Measurements from ENCODE around the gene SMARCB1.

The SMARCB1 gene

DNA sequence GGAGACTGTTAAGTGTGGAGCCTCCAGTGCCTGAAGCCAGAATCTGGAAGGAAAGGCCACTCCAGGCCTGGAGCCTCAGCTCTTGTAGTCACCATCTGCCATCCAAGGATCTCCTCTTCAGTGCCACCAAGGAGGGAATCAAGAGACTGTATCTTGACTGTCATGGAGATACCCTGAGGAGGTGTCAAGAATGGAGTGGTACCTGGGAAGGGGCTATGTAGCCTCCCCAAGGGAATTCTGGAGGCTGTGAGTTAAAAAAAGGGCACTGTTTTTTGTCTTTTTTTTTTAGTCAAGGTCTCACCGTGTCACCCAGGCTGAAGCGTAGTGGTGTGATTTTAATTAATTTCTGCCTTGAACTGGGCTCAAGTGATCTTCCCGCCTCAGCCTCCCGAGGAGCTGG is 27.2 kb upstream of the SMARCB1 start:
- Histone ChIP-seq H2AFZ (ENCODE audit: low read length) (no peak overlapping the region), H3K9ac (ENCODE audit: low read length) (no peak overlapping the region), H3K4me3 (ENCODE audit: low read depth, low read length, poor library complexity, severe bottlenecking) (no peak overlapping the region), H3K79me2 (ENCODE audit: insufficient read depth, low read length) (no peaks in the 10 kb centered on the region), H3K27ac (ENCODE audit: low read depth, low read length, poor library complexity, severe bottlenecking) (no peak overlapping the region), H3K9me2 (ENCODE audit: low read depth, low read length) (no peaks in the 10 kb centered on the region), H4K20me1 (ENCODE audit: insufficient read depth, low read length) (no peaks in the 10 kb centered on the region), H3K36me3 (ENCODE audit: insufficient read depth, low read length) (peaks cover 19% of the 10 kb centered on the region), H3K4me2 (ENCODE audit: low read length) (no peak overlapping the region), H3K27me3 (ENCODE audit: insufficient read depth, low read length) (no peaks in the 10 kb centered on the region), H3K9me3 (ENCODE audit: low read length) (no peaks in the 10 kb centered on the region), H3K4me1 (ENCODE audit: insufficient read depth, low read length, severe bottlenecking) (peaks cover 42% of the 10 kb centered on the region), H3F3A (ENCODE audit: insufficient read depth, low read length) (peaks cover 7% of the 10 kb centered on the region)
- TF ChIP-seq EZH2 (IDR thresholded peaks at IDR 0.05; ENCODE audit: borderline replicate concordance, low read length) (no peak), CTCF (IDR thresholded peaks at IDR 0.05; ENCODE audit: low read length) (no peak)

GRCh38 chr22:23760056-23760455 is 26.7 kb upstream of the SMARCB1 start:
- no peak overlapping the region for H3K9ac ChIP-seq (ENCODE audit: low read length)
- no peak overlapping the region for H2AFZ ChIP-seq (ENCODE audit: low read length)
- H3K9me2 ChIP-seq (ENCODE audit: low read depth, low read length) = no peaks in the 10 kb centered on the region
- no peak overlapping the region for H3K27ac ChIP-seq (ENCODE audit: low read depth, low read length, poor library complexity, severe bottlenecking)
- H3K4me2 ChIP-seq (ENCODE audit: low read length) = no peak overlapping the region
- H3K4me1 ChIP-seq (ENCODE audit: insufficient read depth, low read length, severe bottlenecking) = peaks cover 42% of the 10 kb centered on the region
- no peaks in the 10 kb centered on the region for H4K20me1 ChIP-seq (ENCODE audit: insufficient read depth, low read length)
- H3K36me3 ChIP-seq (ENCODE audit: insufficient read depth, low read length) = peaks cover 24% of the 10 kb centered on the region
- peaks cover 7% of the 10 kb centered on the region for H3F3A ChIP-seq (ENCODE audit: insufficient read depth, low read length)
- no peaks in the 10 kb centered on the region for H3K9me3 ChIP-seq (ENCODE audit: low read length)
- H3K27me3 ChIP-seq (ENCODE audit: insufficient read depth, low read length) = no peaks in the 10 kb centered on the region
- H3K4me3 ChIP-seq (ENCODE audit: low read depth, low read length, poor library complexity, severe bottlenecking) = no peak overlapping the region
- no peaks in the 10 kb centered on the region for H3K79me2 ChIP-seq (ENCODE audit: insufficient read depth, low read length)
- TF ChIP-seq EZH2 (IDR thresholded peaks at IDR 0.05; ENCODE audit: borderline replicate concordance, low read length) (no peak), CTCF (IDR thresholded peaks at IDR 0.05; ENCODE audit: low read length) (no peak)

DNA sequence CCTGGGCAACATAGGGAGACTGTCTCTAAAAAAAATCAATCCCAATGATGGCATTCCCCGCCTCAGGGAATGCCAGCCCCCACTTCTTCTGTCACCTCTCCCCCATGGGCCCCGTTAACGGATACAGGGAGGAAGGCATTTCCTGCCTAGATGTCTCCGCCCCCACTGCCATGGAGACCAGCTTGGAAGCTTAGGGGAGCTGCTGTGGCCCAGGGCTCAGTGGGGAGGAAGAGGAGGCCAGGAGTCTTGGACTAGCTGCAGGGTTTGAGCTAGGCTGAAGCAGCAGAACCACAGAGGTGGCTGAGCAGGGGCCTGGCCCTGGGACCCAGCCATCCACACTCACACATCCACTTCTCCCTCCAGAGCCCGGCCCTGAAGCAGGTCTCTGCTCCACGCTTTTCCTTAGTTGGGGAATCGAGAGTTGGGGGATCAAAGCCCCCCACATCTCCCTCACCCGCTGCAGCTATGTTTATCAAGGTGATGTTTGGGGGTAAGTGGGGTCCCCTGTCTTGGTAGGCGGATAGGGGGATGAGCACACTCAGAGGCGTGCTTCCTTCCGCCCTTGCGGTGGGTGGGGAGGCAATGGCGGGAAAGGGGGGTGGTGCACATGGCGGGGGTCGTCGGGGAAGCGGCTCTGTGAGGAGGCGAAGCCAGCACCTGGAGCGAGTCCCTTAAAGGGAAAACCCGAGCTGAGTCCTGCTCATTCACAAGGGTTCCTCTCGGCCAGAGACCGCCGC is 23.8 kb upstream of the SMARCB1 start, which contains the start of gene C22orf15:
Gene C22orf15, plus strand, starts transcription at position 149 of the 737 bp plus-strand sequence. Its CDS starts 317 bp downstream, at position 466.
- H3K27ac ChIP-seq (ENCODE audit: low read depth, low read length, poor library complexity, severe bottlenecking) = peak within 1 kb of the TSS; percentile 57
- peaks cover 39% of the 10 kb centered on the region for H3K36me3 ChIP-seq (ENCODE audit: insufficient read depth, low read length)
- H3F3A ChIP-seq (ENCODE audit: insufficient read depth, low read length) = peaks cover 3% of the 10 kb centered on the region; the same call in 1 of the 2 replicates
- peaks cover 3% of the 10 kb centered on the region; the same call in 1 of the 2 replicates for H3K79me2 ChIP-seq (ENCODE audit: insufficient read depth, low read length)
- peak within 1 kb of the TSS; percentile 13; the same call in 1 of the 2 replicates for H3K9ac ChIP-seq (ENCODE audit: low read length)
- peak within 1 kb of the TSS; percentile 79 for H3K4me2 ChIP-seq (ENCODE audit: low read length)
- H3K27me3 ChIP-seq (ENCODE audit: insufficient read depth, low read length) = no peaks in the 10 kb centered on the region
- H2AFZ ChIP-seq (ENCODE audit: low read length) = no peak within 1 kb of the TSS
- H3K9me2 ChIP-seq (ENCODE audit: low read depth, low read length) = no peaks in the 10 kb centered on the region
- peaks cover 46% of the 10 kb centered on the region for H3K4me1 ChIP-seq (ENCODE audit: insufficient read depth, low read length, severe bottlenecking)
- no peaks in the 10 kb centered on the region for H3K9me3 ChIP-seq (ENCODE audit: low read length)
- peak within 1 kb of the TSS; percentile 82 for H3K4me3 ChIP-seq (ENCODE audit: low read depth, low read length, poor library complexity, severe bottlenecking)
- TF ChIP-seq EZH2 (IDR thresholded peaks at IDR 0.05; ENCODE audit: borderline replicate concordance, low read length) = no peak
- TF ChIP-seq CTCF (IDR thresholded peaks at IDR 0.05; ENCODE audit: low read length) = no peak
- no peaks in the 10 kb centered on the region for H4K20me1 ChIP-seq (ENCODE audit: insufficient read depth, low read length)

Data from OCI-LY1 (cell line).